ENCODE results near the gene DIP2C.
"Not testable (repeated sequence)": the region's sequence is repeated elsewhere in the genome, so short reads cannot be mapped to it uniquely, and the experiment has no call there.

Gene DIP2C

GRCh38 chr10:654647-654996 lies 34.8 kb downstream of the DIP2C start:
- DNase-seq = no peak

DNA sequence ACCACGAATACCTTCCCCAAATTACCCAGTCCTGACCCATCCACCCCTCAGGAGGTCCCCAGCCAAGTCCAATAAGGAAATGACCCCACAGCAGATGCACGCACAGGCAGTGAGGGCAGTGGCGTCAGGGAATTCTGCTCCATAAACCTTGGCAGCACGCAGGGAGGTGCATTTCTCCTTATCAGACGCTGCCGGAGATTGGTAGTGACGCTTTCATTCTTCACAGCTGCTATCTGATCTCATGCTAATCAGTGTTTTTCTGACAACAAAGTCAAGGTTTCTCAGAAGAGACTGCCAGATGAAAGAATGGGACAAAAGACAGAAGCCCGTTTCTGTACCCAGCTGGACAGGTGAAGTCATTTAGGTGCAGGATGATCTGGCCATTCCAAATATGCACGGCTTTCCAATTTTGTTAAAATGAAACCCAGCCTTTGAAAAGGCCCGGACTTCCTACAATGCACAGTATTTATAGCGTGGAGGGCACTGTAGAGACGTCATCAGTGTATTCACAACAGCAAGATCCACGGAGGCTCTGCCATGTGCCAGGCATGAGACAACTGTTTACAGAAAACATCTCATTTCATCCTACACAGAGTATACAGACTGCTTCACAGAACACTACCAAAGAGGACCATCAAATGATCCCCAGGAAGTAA lies 35.3 kb downstream of the DIP2C start:
- DNase-seq = no peak

GRCh38 chr10:652832-653459 lies 36.5 kb downstream of the DIP2C start:
- not testable (repeated sequence) for DNase-seq

GRCh38 chr10:652233-652632 lies 37.2 kb downstream of the DIP2C start:
- DNase-seq = no peak

- DNase-seq = no peak
These were observed 37.8 kb downstream of the DIP2C start for GRCh38 chr10:651692-652091.

DNA sequence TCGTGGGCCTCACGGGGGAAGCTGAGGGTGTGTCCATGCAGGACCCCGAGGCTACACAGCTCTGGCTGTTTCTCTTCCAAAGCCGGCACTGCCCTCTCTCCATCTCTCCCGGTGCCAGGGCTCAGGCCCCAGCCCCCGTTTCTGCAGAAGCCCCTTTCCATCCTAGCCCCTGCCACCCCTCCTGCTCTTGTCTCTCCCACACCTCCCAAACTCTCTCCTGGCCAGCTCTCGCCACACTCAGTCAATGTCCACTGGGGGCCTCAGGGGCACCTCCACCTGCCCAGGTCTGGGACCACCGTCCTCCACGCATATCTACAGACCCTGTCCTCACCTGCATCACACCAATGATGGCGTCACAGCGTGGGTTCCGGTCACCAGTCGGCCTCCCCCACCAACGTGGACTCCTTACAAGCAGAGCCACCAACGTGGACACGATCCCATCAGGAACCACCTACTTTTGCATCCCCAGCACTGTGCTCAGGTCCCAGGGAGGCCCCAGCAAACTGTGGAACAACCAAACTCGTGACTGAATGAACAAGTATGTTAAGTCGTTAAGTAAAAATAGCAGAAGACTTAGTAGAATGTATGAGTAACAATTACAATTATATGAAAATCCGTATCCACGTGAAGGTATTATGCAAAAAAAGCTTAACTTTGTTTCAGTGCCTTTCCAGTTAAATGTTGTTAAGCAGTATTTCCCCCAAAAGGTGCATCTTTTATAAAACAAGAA lies 38.4 kb downstream of the DIP2C start:
- no peak for DNase-seq

- no peak for DNase-seq
These were observed 39.0 kb downstream of the DIP2C start for GRCh38 chr10:650441-650851.

DNA sequence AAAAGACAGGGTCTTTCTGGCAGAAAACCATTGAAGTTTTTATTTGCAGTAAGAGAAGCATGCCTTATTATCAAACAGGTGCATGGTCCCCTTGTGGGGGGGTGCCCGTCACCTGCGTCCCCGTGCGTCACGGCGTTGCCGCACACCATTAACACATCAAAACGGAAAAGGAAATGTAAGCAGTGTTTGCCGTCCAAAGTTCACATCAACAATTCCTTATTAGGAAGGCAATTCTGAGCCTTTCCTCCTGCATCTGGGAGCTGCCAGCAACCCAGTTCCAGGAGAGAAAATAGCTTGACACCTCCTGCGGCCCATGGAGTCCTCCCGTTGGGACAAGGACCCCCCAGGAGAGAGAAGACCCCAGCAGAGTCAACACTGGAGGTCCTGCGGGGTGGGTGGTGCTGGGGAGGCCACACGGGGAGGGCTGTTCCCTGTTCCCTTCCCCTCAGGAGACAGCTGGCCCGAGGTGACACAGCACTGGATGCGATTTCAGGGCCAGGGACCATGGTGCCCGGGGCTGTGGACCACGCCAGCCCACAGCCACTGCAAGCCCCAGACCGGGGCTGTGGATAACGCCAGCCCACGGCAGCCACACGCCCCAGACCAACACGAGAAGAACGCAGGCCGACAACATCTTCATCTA lies 39.5 kb downstream of the DIP2C start:
- DNase-seq = no peak

GRCh38 chr10:649445-649797 lies 40.0 kb downstream of the DIP2C start:
- no peak for DNase-seq

GRCh38 chr10:647019-647418 lies 42.4 kb downstream of the DIP2C start:
- DNase-seq = not testable (repeated sequence)

GRCh38 chr10:646118-646524 lies 43.3 kb downstream of the DIP2C start:
- DNase-seq = no peak

GRCh38 chr10:644943-645334 lies 44.5 kb downstream of the DIP2C start:
- no peak for DNase-seq

DNA sequence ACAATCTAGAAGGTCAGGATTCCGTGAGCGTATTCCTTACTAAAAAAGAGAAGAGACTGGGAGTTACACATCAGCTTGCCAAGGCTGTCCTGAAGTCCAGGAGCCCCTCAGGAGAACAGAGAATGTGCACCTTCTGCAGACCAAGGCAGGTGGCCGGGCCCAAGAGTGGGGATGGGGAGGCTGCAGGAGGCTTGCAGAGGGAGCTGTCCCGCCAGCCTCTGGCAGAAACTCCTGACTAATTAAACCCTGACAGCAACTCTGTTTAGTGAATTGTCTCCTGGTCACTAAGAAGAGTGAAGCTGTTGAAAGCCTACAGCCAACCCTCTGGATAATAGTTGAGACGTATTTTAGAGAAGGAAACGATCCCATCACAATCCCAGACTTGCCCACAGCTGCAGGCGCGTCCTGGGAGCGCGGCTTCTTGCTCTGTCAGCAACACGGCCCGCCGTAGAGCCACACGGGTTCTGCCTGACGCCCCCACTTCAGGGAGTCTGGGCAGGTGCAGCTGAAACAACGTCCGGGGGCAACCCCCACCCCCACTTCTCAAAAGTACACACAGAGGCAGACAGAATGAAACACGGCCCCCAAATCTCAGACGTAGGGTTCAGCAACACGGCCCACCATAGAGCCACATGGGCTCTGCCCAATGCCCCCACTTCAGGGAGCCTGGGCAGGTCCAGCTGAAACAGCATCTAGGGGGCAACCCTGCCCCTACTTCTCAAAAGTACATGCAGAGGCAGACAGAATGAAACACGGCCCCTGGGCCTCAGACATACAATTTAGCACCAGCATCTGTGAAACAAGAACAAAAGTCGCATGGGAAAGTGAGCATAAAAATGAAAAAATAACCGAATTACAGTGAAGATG lies 45.2 kb downstream of the DIP2C start:
- no peak for DNase-seq

GRCh38 chr10:642186-642890 lies 47.1 kb downstream of the DIP2C start:
- no peak for DNase-seq

GRCh38 chr10:641149-642010 lies 48.1 kb downstream of the DIP2C start:
- no peak for DNase-seq

- DNase-seq = no peak
These were observed 48.8 kb downstream of the DIP2C start for GRCh38 chr10:640673-641045.

- no peak for DNase-seq
These were observed 49.5 kb downstream of the DIP2C start for GRCh38 chr10:639751-640672.

- no peak for DNase-seq
These were observed 50.3 kb downstream of the DIP2C start for GRCh38 chr10:639001-639750.

- DNase-seq = no peak
These were observed 51.7 kb downstream of the DIP2C start for GRCh38 chr10:637771-638195.
